ENCODE measurements around the gene ASIC4. TPM values are rescaled to one million over a fixed set of nuclear protein-coding genes. Genes with fewer than 3 reads are reported as not detected.
A peak's percentile ranks its signal among the peaks of the same experiment; 100 is the strongest.

ASIC4 gene
- total and polyA plus RNA-seq, 2 of the 13 experiments (the other 11 are each of a cell fraction or from before 2014, with no cell fraction given): 0.03 TPM; not detected in 1

DNA sequence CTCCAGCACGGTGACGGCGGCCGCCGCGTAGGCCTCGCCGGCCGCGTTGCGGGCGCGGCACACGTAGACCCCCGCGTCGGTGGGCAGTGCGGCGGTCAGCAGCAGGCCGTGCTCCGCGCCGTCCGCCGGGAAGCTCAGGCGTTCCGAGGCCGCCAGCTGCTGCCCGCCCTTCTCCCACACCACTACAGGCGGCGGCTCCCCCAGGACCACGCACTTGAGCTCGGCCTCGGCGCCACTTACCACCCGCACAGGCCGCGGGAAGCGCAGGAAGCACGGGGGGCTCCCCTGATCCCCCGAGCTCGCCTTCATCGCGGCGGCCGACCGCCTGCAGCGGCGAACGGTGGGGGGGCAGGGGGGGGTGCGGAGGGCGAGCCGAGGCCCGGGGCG, 56.6 kb downstream of the ASIC4 start (continued):
- TF ChIP-seq ZNF597 (CRISPR knock-in tag; IDR thresholded peaks at IDR 0.05) (no peak), ZNF296 (CRISPR knock-in tag; conservative IDR thresholded peaks at IDR 0.05) (0 out of 2 replicates have a peak, but pooled peaks have one; percentile 15), ZNF335 (CRISPR knock-in tag; IDR thresholded peaks at IDR 0.05) (no peak), ZNF563 (CRISPR knock-in tag; IDR thresholded peaks at IDR 0.05) (peak; percentile 68), IRX3 (CRISPR knock-in tag; IDR thresholded peaks at IDR 0.05; ENCODE audit: borderline replicate concordance, low read depth) (0 out of 2 replicates have a peak, but pooled peaks have one; percentile 64), ZNF510 (CRISPR knock-in tag; IDR thresholded peaks at IDR 0.05; ENCODE audit: low read depth) (no peak), ZNF740 (CRISPR knock-in tag; IDR thresholded peaks at IDR 0.05) (peak; percentile 92; the same call in 1 of the 2 replicates), HDAC1 (CRISPR knock-in tag; IDR thresholded peaks at IDR 0.05) (no peak; the same call in 1 of the 2 replicates), NFKB2 (CRISPR knock-in tag; IDR thresholded peaks at IDR 0.05; ENCODE audit: borderline replicate concordance) (peak; percentile 42; the same call in 1 of the 2 replicates), TMF1 (CRISPR knock-in tag; IDR thresholded peaks at IDR 0.05; ENCODE audit: low read depth) (peak; percentile 86; the same call in 1 of the 2 replicates), ZBTB49 (CRISPR knock-in tag; IDR thresholded peaks at IDR 0.05; ENCODE audit: borderline replicate concordance) (no peak), ZSCAN31 (CRISPR knock-in tag; IDR thresholded peaks at IDR 0.05; ENCODE audit: low read depth) (no peak), ZNF605 (CRISPR knock-in tag; IDR thresholded peaks at IDR 0.05) (no peak), CAMTA2 (CRISPR knock-in tag; IDR thresholded peaks at IDR 0.05; ENCODE audit: borderline replicate concordance) (0 out of 2 replicates have a peak, but pooled peaks have one; percentile 34), ZSCAN21 (CRISPR knock-in tag; IDR thresholded peaks at IDR 0.05; ENCODE audit: borderline replicate concordance) (no peak), ZNF232 (CRISPR knock-in tag; IDR thresholded peaks at IDR 0.05; ENCODE audit: borderline replicate concordance) (no peak), ZSCAN30 (CRISPR knock-in tag; IDR thresholded peaks at IDR 0.05) (no peak), RBFOX2 (IDR thresholded peaks at IDR 0.05; ENCODE audit: low read depth, low read length) (peak; percentile 77)
- TF ChIP-seq, protein P1, sequence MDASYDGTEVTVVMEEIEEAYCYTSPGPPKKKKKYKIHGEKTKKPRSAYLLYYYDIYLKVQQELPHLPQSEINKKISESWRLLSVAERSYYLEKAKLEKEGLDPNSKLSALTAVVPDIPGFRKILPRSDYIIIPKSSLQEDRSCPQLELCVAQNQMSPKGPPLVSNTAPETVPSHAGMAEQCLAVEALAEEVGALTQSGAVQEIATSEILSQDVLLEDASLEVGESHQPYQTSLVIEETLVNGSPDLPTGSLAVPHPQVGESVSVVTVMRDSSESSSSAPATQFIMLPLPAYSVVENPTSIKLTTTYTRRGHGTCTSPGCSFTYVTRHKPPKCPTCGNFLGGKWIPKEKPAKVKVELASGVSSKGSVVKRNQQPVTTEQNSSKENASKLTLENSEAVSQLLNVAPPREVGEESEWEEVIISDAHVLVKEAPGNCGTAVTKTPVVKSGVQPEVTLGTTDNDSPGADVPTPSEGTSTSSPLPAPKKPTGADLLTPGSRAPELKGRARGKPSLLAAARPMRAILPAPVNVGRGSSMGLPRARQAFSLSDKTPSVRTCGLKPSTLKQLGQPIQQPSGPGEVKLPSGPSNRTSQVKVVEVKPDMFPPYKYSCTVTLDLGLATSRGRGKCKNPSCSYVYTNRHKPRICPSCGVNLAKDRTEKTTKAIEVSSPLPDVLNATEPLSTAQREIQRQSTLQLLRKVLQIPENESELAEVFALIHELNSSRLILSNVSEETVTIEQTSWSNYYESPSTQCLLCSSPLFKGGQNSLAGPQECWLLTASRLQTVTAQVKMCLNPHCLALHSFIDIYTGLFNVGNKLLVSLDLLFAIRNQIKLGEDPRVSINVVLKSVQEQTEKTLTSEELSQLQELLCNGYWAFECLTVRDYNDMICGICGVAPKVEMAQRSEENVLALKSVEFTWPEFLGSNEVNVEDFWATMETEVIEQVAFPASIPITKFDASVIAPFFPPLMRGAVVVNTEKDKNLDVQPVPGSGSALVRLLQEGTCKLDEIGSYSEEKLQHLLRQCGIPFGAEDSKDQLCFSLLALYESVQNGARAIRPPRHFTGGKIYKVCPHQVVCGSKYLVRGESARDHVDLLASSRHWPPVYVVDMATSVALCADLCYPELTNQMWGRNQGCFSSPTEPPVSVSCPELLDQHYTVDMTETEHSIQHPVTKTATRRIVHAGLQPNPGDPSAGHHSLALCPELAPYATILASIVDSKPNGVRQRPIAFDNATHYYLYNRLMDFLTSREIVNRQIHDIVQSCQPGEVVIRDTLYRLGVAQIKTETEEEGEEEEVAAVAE (CRISPR knock-in tag; IDR thresholded peaks at IDR 0.05; ENCODE audit: borderline replicate concordance): no peak
- TF ChIP-seq, protein P2, sequence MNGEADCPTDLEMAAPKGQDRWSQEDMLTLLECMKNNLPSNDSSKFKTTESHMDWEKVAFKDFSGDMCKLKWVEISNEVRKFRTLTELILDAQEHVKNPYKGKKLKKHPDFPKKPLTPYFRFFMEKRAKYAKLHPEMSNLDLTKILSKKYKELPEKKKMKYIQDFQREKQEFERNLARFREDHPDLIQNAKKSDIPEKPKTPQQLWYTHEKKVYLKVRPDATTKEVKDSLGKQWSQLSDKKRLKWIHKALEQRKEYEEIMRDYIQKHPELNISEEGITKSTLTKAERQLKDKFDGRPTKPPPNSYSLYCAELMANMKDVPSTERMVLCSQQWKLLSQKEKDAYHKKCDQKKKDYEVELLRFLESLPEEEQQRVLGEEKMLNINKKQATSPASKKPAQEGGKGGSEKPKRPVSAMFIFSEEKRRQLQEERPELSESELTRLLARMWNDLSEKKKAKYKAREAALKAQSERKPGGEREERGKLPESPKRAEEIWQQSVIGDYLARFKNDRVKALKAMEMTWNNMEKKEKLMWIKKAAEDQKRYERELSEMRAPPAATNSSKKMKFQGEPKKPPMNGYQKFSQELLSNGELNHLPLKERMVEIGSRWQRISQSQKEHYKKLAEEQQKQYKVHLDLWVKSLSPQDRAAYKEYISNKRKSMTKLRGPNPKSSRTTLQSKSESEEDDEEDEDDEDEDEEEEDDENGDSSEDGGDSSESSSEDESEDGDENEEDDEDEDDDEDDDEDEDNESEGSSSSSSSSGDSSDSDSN (CRISPR knock-in tag; IDR thresholded peaks at IDR 0.05): no peak; the same call in 1 of the 2 replicates

All from HepG2 (cell line).